GM18907 (cell line): ENCODE results near the gene KRT7.

Experiments used
- ATAC-seq: cut with Tn5 transposase; IDR thresholded peaks from one replicate; pipeline ENCODE4 v1.9.1; 2021; ENCODE audit warnings: mild to moderate bottlenecking, moderate library complexity; ENCODE audit not compliant: unreplicated experiment

The KRT7 gene

GRCh38 chr12:52211716-52212585 lies 21.1 kb upstream of the KRT7 start:
- ATAC-seq = no peak

GRCh38 chr12:52212701-52213563 lies 20.1 kb upstream of the KRT7 start:
- no peak for ATAC-seq

GRCh38 chr12:52213564-52214420 lies 19.3 kb upstream of the KRT7 start:
- ATAC-seq = no peak

GRCh38 chr12:52214421-52214802 lies 18.6 kb upstream of the KRT7 start:
- no peak for ATAC-seq

GRCh38 chr12:52215587-52216031 lies 17.4 kb upstream of the KRT7 start:
- no peak for ATAC-seq

GRCh38 chr12:52216100-52216499 lies 16.9 kb upstream of the KRT7 start:
- no peak for ATAC-seq

GRCh38 chr12:52216807-52217206 lies 16.2 kb upstream of the KRT7 start:
- ATAC-seq = no peak

GRCh38 chr12:52217223-52217622 lies 15.8 kb upstream of the KRT7 start:
- no peak for ATAC-seq

- no peak for ATAC-seq
Observed at GRCh38 chr12:52218001-52218400, 15.0 kb upstream of the KRT7 start.

GRCh38 chr12:52220477-52220876 lies 12.6 kb upstream of the KRT7 start:
- no peak for ATAC-seq

- ATAC-seq = no peak
Observed at GRCh38 chr12:52221070-52221781, 11.8 kb upstream of the KRT7 start.

GRCh38 chr12:52221912-52222457 lies 11.1 kb upstream of the KRT7 start:
- ATAC-seq = no peak

GRCh38 chr12:52222692-52223091 lies 10.4 kb upstream of the KRT7 start:
- no peak for ATAC-seq

- ATAC-seq = no peak
Observed at GRCh38 chr12:52223406-52224039, 9.5 kb upstream of the KRT7 start.

GRCh38 chr12:52224151-52224550 lies 8.9 kb upstream of the KRT7 start:
- no peak for ATAC-seq

- ATAC-seq = no peak
Observed at GRCh38 chr12:52225752-52226151, 7.3 kb upstream of the KRT7 start.

- ATAC-seq = no peak
Observed at GRCh38 chr12:52226446-52226845, 6.6 kb upstream of the KRT7 start.

- no peak for ATAC-seq
Observed at GRCh38 chr12:52227606-52228166, 5.4 kb upstream of the KRT7 start.

GRCh38 chr12:52228366-52228765 lies 4.7 kb upstream of the KRT7 start:
- ATAC-seq = no peak
